Measurements from ENCODE around the gene KIAA2012.

Gene KIAA2012

DNA sequence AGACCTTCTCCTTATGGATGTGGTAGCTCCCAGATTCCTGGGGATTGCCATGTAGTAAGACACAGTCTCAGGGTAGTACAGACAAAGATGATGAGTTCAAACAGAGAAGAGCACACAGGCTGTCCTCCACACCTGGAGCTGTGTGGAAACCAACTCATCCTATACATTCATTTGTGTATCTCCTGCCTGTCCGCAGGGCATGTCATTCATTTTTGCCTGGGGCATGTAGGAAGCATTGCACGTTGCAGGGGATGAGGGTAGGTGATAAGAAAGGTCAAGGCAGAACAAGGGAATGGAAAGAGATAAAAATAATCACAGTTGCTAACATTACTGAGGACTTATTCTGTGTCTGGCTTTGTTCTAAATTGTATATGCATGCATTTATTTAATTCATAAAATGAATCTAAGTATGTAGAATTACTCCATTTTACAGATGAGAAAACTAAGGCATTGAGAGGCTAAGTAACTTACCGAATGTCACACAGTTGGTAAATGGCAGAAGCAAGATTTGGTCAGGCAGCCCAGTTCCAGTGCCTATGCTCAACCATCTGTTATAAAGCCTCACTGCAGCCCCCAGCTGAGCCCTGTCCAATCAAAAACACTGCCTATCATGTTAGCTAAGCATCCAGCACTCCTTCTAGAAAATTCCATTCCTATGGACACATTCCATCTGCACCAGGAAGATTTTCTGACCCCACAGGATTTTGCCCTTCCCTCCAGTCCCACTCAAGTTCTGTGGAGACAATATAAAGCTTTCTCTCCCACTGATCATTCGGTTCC lies 84.3 kb downstream of the KIAA2012 start:
- H3K4me3 ChIP-seq (replicated peaks; ENCODE audit: low read depth, low read length), result no peak overlapping the region
- DNase-seq (ENCODE audit: extremely low read depth, low read depth), result no peak
- TF ChIP-seq, protein P1, sequence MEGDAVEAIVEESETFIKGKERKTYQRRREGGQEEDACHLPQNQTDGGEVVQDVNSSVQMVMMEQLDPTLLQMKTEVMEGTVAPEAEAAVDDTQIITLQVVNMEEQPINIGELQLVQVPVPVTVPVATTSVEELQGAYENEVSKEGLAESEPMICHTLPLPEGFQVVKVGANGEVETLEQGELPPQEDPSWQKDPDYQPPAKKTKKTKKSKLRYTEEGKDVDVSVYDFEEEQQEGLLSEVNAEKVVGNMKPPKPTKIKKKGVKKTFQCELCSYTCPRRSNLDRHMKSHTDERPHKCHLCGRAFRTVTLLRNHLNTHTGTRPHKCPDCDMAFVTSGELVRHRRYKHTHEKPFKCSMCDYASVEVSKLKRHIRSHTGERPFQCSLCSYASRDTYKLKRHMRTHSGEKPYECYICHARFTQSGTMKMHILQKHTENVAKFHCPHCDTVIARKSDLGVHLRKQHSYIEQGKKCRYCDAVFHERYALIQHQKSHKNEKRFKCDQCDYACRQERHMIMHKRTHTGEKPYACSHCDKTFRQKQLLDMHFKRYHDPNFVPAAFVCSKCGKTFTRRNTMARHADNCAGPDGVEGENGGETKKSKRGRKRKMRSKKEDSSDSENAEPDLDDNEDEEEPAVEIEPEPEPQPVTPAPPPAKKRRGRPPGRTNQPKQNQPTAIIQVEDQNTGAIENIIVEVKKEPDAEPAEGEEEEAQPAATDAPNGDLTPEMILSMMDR (IDR thresholded peaks at IDR 0.05; ENCODE audit: low read depth, low read length, missing control alignments), result no peak

DNA sequence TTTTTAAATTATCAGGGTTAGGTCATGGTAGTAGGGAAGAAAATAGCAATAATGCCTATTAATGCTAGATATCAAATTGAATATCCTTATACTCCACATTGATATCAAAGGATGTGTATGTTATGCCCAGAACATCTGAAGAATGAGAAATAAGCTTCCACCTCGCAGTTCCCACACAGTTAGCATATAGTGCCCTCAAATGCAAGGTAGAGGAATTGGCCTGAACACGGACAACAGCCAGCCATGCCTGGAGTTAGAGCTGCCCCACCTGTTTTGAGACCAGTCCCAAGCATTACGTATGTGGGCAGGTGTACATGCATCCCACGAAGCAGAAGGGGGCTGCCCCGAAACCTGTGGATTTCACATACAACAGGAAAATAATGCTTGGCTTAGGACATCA lies 85.7 kb downstream of the KIAA2012 start:
- TF ChIP-seq, protein P1 (IDR thresholded peaks at IDR 0.05; ENCODE audit: low read depth, low read length, missing control alignments), result peak; percentile 33
- DNase-seq (ENCODE audit: extremely low read depth, low read depth), result no peak
- H3K4me3 ChIP-seq (replicated peaks; ENCODE audit: low read depth, low read length), result no peak overlapping the region

DNA sequence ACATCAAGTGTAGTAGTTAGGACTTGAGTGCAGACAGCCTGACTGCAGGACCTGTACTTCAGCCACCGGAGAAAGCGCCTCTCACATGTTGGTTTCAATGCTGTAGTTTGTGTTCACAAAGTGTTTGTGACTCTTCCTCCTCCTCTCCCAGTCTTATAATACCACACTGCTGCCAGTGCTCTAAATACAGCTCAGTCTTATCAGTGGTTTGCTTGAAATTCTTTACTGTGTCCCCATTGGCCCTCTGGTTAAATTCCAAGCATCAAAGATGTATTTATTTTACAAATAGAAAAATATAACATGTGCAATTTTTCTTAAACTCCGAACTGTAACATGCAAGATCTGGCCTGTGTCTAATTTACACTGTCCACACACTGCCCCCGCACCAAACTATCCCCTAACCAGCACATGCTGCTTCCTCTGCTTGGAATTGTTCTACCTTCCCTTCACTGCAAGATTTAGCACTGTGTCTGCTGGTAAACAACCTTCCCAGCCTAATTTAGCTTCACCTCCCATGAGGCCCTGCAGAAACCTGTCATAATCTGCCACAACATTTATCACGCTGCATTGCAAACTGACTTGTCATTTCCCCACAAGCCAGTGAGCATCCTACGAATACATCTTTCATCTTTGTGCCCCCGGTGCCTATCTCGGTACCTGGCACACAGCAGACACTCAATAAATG lies 88.2 kb downstream of the KIAA2012 start:
- DNase-seq (ENCODE audit: extremely low read depth, low read depth), result no peak
- H3K4me3 ChIP-seq (replicated peaks; ENCODE audit: low read depth, low read length), result no peak overlapping the region
- TF ChIP-seq, protein P1 (IDR thresholded peaks at IDR 0.05; ENCODE audit: low read depth, low read length, missing control alignments), result no peak

DNA sequence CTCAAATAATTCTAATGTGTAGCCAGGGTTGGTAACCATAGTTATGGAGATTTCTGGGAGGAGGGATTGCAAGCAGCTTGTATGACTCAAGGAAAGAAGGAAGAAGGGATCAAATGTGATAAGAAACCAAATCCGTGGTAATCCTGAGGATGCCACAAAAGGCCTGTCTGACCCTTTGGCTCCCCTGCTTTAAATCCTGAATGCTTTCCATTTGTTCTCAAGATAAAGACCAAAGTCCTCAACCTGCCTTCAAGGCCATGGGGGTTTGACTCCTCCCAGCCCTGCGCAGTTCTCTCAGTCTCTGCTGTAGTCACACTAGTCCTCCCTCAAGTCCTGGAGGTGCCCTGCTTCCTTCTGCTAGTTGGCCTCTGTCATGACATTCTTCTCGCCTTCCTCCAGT lies 91.4 kb downstream of the KIAA2012 start:
- H3K4me3 ChIP-seq (replicated peaks; ENCODE audit: low read depth, low read length), result no peak overlapping the region
- TF ChIP-seq, protein P1 (IDR thresholded peaks at IDR 0.05; ENCODE audit: low read depth, low read length, missing control alignments), result no peak
- DNase-seq (ENCODE audit: extremely low read depth, low read depth), result no peak

DNA sequence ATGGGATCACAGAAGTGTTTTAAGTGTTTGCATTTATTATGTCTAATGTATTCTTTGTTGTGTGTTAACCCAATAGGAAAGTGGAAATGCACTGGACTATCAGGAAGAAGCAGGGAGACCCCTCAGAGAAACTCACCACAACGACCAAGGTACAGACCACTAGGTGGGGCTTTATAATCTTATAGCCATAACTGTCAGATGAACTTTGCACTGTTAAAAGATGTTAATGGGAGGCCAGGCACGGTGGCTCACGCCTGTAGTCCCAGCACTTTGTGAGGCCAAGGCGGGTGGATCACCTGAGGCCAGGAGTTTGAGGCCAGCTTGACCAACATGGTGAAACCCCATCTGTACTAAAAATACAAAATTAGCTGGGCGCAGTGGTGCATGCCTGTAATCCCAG lies 92.2 kb downstream of the KIAA2012 start:
- TF ChIP-seq, protein P1 (IDR thresholded peaks at IDR 0.05; ENCODE audit: low read depth, low read length, missing control alignments), result no peak
- DNase-seq (ENCODE audit: extremely low read depth, low read depth), result no peak
- no peak overlapping the region for H3K4me3 ChIP-seq (replicated peaks; ENCODE audit: low read depth, low read length)

DNA sequence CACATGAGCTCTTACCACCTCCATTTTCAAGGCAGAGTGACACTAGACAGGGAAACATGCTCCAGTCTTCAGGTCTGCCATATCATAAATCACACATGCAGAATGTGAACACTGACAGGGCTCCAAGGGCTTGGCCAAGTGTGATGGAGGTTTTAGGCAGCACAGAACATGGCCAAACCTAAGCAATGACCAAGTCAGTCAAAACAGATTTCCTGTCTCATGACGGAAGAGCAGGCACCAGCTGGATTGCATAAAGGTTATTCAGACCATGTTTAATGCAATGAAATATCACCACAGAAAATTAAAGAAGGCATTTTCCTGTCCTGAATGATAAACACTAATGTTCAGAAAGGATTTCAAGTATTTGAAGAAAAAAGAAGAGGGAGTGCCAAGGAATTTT lies 92.9 kb downstream of the KIAA2012 start:
- H3K4me3 ChIP-seq (replicated peaks; ENCODE audit: low read depth, low read length), result no peak overlapping the region
- DNase-seq (ENCODE audit: extremely low read depth, low read depth), result no peak
- TF ChIP-seq, protein P1 (IDR thresholded peaks at IDR 0.05; ENCODE audit: low read depth, low read length, missing control alignments), result no peak

Measured in HFF-Myc (cell line).